ENCODE measurements around the gene CHCHD10. TPM values are rescaled to one million over a fixed set of nuclear protein-coding genes. Genes with fewer than 3 reads are reported as not detected.

Gene CHCHD10
- total RNA-seq, 2 donors from 2014 or later, result 31.6 to 44.0 TPM

DNA sequence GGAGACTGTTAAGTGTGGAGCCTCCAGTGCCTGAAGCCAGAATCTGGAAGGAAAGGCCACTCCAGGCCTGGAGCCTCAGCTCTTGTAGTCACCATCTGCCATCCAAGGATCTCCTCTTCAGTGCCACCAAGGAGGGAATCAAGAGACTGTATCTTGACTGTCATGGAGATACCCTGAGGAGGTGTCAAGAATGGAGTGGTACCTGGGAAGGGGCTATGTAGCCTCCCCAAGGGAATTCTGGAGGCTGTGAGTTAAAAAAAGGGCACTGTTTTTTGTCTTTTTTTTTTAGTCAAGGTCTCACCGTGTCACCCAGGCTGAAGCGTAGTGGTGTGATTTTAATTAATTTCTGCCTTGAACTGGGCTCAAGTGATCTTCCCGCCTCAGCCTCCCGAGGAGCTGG lies 8.2 kb downstream of the CHCHD10 start:
- Mint-ChIP-seq H3K27ac (no peak overlapping the region), H3K36me3 (ENCODE audit: low read depth) (peaks cover 2% of the 10 kb centered on the region), H3K27me3 (no peaks in the 10 kb centered on the region), H3K4me3 (no peak overlapping the region), H3K4me1 (peaks cover 22% of the 10 kb centered on the region)
- H3K9me3 ChIP-seq (ENCODE audit: control insufficient read depth, low read length, poor library complexity, severe bottlenecking), result no peaks in the 10 kb centered on the region
- DNase-seq (no peak), ATAC-seq (no peak)

DNA sequence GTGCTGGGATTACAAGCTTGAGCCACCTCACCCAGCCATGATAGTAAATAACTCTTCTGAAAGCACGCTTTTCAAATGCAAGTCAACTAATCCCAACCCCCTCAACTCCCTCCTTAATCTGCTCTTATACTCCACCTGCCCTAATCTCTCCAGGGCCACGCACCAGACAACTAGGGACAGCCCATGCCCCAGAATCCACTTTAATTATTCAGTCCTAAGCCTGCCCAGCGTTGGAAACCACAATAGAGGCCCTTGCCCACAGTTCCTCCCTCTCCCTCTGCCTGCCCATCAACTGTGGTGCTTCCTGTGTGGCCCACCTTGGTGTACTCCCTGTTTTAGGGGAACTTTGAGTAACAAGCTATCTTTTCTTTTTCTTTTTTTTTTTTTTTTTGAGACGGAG lies 10.9 kb downstream of the CHCHD10 start:
- DNase-seq (no peak), ATAC-seq (no peak)
- Mint-ChIP-seq H3K27ac (no peak overlapping the region), H3K4me3 (no peak overlapping the region), H3K27me3 (no peaks in the 10 kb centered on the region), H3K36me3 (ENCODE audit: low read depth) (peaks cover 2% of the 10 kb centered on the region), H3K4me1 (peaks cover 9% of the 10 kb centered on the region)
- no peaks in the 10 kb centered on the region for H3K9me3 ChIP-seq (ENCODE audit: control insufficient read depth, low read length, poor library complexity, severe bottlenecking)

DNA sequence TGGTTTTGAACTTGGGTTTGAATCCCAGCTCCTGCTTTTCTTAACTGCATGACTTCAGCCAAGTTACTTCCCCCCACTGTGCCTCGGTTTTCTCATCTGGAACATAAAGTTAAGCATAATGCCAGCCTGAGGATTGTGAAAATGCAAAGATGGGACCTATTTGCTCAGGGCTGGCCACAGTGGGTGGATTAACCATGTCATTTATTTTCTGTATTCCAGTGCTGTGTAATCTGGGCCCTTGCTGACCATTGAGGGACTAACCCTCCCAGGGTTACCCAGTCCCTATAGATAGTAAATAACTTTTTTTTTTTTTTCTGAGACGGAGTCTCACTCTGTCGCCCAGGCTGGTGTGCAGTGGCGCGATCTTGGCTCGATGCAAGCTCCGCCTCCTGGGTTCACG lies 12.1 kb downstream of the CHCHD10 start:
- no peak overlapping the region for H3K4me3 Mint-ChIP-seq
- H3K4me1 Mint-ChIP-seq, result peaks cover 7% of the 10 kb centered on the region
- DNase-seq, result no peak
- peaks cover under 1% of the 10 kb centered on the region for H3K36me3 Mint-ChIP-seq (ENCODE audit: low read depth)
- H3K27ac Mint-ChIP-seq, result no peak overlapping the region
- ATAC-seq, result no peak
- H3K27me3 Mint-ChIP-seq, result no peaks in the 10 kb centered on the region
- H3K9me3 ChIP-seq (ENCODE audit: control insufficient read depth, low read length, poor library complexity, severe bottlenecking), result no peaks in the 10 kb centered on the region

DNA sequence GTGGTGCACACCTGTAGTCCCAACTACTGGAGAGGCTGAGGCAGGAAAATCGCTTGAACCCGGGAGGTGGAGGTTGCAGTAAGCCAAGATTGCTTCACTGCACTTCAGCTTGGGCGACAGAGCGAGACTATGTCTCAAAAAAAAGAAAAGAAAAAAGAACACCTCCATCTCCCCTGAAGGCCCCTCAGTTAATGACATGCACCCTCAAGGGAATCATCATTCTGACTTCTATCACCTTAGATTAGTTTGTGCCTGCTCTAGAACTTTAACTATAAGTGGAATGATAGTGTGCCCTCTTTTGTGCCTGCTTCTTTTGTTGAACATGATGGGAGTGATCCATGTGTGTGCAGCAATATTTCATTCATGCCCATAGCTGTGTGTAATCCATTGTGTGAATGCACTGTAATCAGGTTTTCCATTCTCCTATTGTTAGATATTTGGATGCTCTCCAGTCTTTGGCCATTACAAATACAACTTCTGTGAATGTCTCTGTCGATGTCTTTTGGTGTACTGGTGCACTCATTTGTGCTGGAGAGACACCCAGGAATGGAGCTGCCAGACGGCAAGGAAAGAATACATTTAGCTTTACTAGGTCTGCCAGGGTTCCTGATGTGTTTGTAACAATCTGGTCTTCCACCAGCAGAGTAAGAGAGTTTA lies 12.7 kb downstream of the CHCHD10 start:
- no peaks in the 10 kb centered on the region for H3K27me3 Mint-ChIP-seq
- no peak overlapping the region for H3K27ac Mint-ChIP-seq
- ATAC-seq (no peak), DNase-seq (no peak)
- H3K4me3 Mint-ChIP-seq, result no peak overlapping the region
- H3K36me3 Mint-ChIP-seq (ENCODE audit: low read depth), result no peaks in the 10 kb centered on the region
- H3K4me1 Mint-ChIP-seq, result peaks cover 6% of the 10 kb centered on the region
- no peaks in the 10 kb centered on the region for H3K9me3 ChIP-seq (ENCODE audit: control insufficient read depth, low read length, poor library complexity, severe bottlenecking)

- H3K4me1 Mint-ChIP-seq, result peaks cover 11% of the 10 kb centered on the region
- ATAC-seq, result no peak
- H3K4me3 Mint-ChIP-seq, result no peak within 1 kb of the TSS
- DNase-seq, result no peak
- H3K9me3 ChIP-seq (ENCODE audit: control insufficient read depth, low read length, poor library complexity, severe bottlenecking), result no peaks in the 10 kb centered on the region
- no peak within 1 kb of the TSS for H3K27ac Mint-ChIP-seq
- H3K36me3 Mint-ChIP-seq (ENCODE audit: low read depth), result peaks cover 2% of the 10 kb centered on the region
- H3K27me3 Mint-ChIP-seq, result no peaks in the 10 kb centered on the region
Observed at GRCh38 chr22:23754220-23754919, 13.4 kb downstream of the CHCHD10 start, which contains the start of gene VPREB3. Gene VPREB3, minus strand, starts transcription at chr22:23754425. Its CDS starts 62 bp downstream, at chr22:23754363.

GRCh38 chr22:23753385-23753784 lies 14.4 kb downstream of the CHCHD10 start:
- Mint-ChIP-seq H3K27ac (no peak overlapping the region), H3K36me3 (ENCODE audit: low read depth) (peaks cover 2% of the 10 kb centered on the region), H3K4me3 (no peak overlapping the region), H3K27me3 (no peaks in the 10 kb centered on the region), H3K4me1 (peaks cover 11% of the 10 kb centered on the region)
- no peaks in the 10 kb centered on the region for H3K9me3 ChIP-seq (ENCODE audit: control insufficient read depth, low read length, poor library complexity, severe bottlenecking)
- DNase-seq (no peak), ATAC-seq (no peak)

GRCh38 chr22:23752750-23753149 lies 15.0 kb downstream of the CHCHD10 start:
- Mint-ChIP-seq H3K36me3 (ENCODE audit: low read depth) (peaks cover 2% of the 10 kb centered on the region), H3K27ac (no peak overlapping the region), H3K4me1 (peaks cover 11% of the 10 kb centered on the region), H3K4me3 (peak overlapping the region; percentile 80), H3K27me3 (no peaks in the 10 kb centered on the region)
- no peaks in the 10 kb centered on the region for H3K9me3 ChIP-seq (ENCODE audit: control insufficient read depth, low read length, poor library complexity, severe bottlenecking)
- DNase-seq, result no peak
- no peak for ATAC-seq

GRCh38 chr22:23752090-23752691 lies 15.6 kb downstream of the CHCHD10 start:
- ATAC-seq, result peak; percentile 20
- no peak for DNase-seq
- H3K9me3 ChIP-seq (ENCODE audit: control insufficient read depth, low read length, poor library complexity, severe bottlenecking), result no peaks in the 10 kb centered on the region
- peaks cover 11% of the 10 kb centered on the region for H3K4me1 Mint-ChIP-seq
- H3K4me3 Mint-ChIP-seq, result peak overlapping the region; percentile 80
- H3K27me3 Mint-ChIP-seq, result no peaks in the 10 kb centered on the region
- H3K27ac Mint-ChIP-seq, result no peak overlapping the region
- peaks cover 2% of the 10 kb centered on the region for H3K36me3 Mint-ChIP-seq (ENCODE audit: low read depth)

DNA sequence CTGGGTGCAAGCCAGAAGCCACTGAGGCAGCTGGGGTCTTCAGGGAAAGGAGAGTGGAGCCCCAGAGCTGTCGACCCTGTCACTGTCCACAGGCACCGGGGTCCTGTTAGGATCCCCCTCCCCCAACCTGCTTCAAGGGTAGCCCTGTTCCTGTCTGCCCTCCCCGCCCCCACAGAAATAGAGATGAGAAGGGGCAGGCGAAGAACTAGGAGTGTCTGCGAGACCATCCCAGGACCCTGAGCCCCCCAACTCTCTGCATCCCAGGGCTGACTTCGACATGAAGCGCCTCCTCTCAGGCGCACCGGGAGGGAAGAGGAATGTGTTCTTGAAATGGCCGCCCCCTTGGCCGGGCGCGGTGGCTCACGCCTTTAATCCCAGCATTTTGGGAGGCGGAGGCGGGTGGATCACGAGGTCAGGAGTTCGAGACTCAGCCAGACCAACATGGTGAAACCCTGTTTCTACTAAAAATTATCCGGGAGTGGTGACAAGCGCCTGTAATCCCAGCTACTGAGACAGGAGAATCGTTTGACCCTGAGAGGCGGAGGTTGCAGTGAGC lies 16.3 kb downstream of the CHCHD10 start:
- Mint-ChIP-seq H3K27ac (peak overlapping the region; percentile 34), H3K4me1 (peaks cover 9% of the 10 kb centered on the region), H3K36me3 (ENCODE audit: low read depth) (peaks cover 2% of the 10 kb centered on the region), H3K27me3 (no peaks in the 10 kb centered on the region), H3K4me3 (peak overlapping the region; percentile 88)
- ATAC-seq, result no peak
- H3K9me3 ChIP-seq (ENCODE audit: control insufficient read depth, low read length, poor library complexity, severe bottlenecking), result no peaks in the 10 kb centered on the region
- DNase-seq, result no peak

DNA sequence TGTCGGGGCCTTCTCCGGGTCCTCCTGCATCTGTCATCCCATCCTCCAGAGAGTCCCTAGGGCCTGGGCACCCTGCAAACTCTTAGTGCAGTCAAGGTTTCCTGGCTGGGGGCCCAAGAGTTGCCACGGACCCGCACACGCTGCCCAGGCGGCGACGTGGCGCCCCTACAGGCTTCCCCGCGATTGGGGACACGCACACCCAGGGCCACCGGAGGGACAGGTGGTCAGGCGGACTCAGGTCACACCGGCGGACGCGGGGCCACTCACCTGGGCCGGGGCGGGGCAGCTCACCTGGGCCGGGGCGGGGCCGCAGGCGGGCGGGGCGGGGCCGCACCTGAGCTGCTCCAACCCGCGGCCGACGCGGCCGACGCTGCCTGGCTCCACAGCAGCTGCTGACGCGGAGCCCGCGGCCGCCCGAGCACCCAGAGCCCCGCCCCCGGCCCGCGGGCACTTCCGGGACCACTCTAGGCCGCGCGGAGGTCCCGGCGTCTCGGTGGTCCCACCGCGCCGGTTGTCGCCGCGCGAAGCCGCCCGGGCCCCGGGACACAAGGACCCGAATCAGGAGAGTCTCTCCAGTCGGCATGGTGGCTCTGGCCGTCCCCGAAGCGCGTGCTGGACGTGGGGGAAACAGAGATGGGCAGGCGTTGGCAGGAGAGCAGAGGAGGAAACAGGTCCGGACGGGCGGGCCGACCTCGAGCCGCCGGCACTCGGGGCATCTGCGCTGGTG lies 16.9 kb downstream of the CHCHD10 start, which contains the start of gene ZNF70:
Gene ZNF70 (minus strand): TSS at position 399 of the 727 bp plus-strand sequence. CDS start 5,972 bp downstream, outside the sequence.
- peak within 1 kb of the TSS; percentile 89 for H3K27ac Mint-ChIP-seq
- no peaks in the 10 kb centered on the region for H3K9me3 ChIP-seq (ENCODE audit: control insufficient read depth, low read length, poor library complexity, severe bottlenecking)
- peak within 1 kb of the TSS; percentile 88 for H3K4me3 Mint-ChIP-seq
- peaks cover 2% of the 10 kb centered on the region for H3K36me3 Mint-ChIP-seq (ENCODE audit: low read depth)
- peaks cover 9% of the 10 kb centered on the region for H3K4me1 Mint-ChIP-seq
- peak; percentile 98 for ATAC-seq
- peak; percentile 78 to 85 (median 84) for DNase-seq
- no peaks in the 10 kb centered on the region for H3K27me3 Mint-ChIP-seq

GRCh38 chr22:23750367-23750713 lies 17.4 kb downstream of the CHCHD10 start:
- Mint-ChIP-seq H3K27me3 (no peaks in the 10 kb centered on the region), H3K36me3 (ENCODE audit: low read depth) (peaks cover 2% of the 10 kb centered on the region), H3K4me1 (peaks cover 9% of the 10 kb centered on the region), H3K4me3 (peak overlapping the region; percentile 88), H3K27ac (peak overlapping the region; percentile 89)
- no peak for DNase-seq
- no peaks in the 10 kb centered on the region for H3K9me3 ChIP-seq (ENCODE audit: control insufficient read depth, low read length, poor library complexity, severe bottlenecking)
- no peak for ATAC-seq

GRCh38 chr22:23749841-23750301 lies 17.9 kb downstream of the CHCHD10 start:
- no peak for ATAC-seq

GRCh38 chr22:23745791-23746190 lies 22.0 kb downstream of the CHCHD10 start:
- Mint-ChIP-seq H3K4me3 (no peak overlapping the region), H3K4me1 (peaks cover 9% of the 10 kb centered on the region), H3K27ac (no peak overlapping the region), H3K27me3 (no peaks in the 10 kb centered on the region), H3K36me3 (ENCODE audit: low read depth) (peaks cover 10% of the 10 kb centered on the region)
- DNase-seq, result no peak
- H3K9me3 ChIP-seq (ENCODE audit: control insufficient read depth, low read length, poor library complexity, severe bottlenecking), result no peaks in the 10 kb centered on the region
- ATAC-seq, result no peak

More at GRCh38 chr22:23749841-23750301, 17.9 kb downstream of the CHCHD10 start:
- H3K9me3 ChIP-seq (ENCODE audit: control insufficient read depth, low read length, poor library complexity, severe bottlenecking), result no peaks in the 10 kb centered on the region
- H3K27ac Mint-ChIP-seq, result peak overlapping the region; percentile 89
- H3K36me3 Mint-ChIP-seq (ENCODE audit: low read depth), result peaks cover 4% of the 10 kb centered on the region
- H3K4me3 Mint-ChIP-seq, result peak overlapping the region; percentile 88
- no peaks in the 10 kb centered on the region for H3K27me3 Mint-ChIP-seq
- DNase-seq, result no peak
- H3K4me1 Mint-ChIP-seq, result peaks cover 9% of the 10 kb centered on the region
